ENCODE measurements around the gene AVPR2.

AVPR2 gene

DNA sequence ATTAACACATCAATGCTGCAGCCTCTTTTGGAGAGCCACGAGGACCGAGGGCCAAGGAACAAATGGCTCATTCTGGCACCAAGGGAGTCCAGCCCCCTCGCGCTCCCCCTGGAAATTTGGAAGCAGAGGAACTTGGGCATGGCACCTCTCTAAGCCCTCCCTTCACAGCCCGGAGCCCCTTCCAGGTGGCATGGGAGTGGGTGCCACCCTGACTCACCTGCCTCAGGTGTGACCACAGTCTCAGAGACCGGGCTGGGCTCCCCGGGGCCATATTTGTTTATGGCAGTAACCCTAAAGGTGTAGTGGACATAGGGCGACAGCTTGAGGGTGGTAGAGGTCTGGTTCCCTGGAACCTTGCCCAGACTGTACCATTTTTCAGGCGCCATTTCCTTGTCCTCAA is 37.3 kb upstream of the AVPR2 start:
- no peak overlapping the region for H2AFZ ChIP-seq (ENCODE audit: low read length)
- no peak overlapping the region for H3K27ac ChIP-seq (ENCODE audit: low read length)
- no peaks in the 10 kb centered on the region for H3K79me2 ChIP-seq (ENCODE audit: low read length)
- H3K9me3 ChIP-seq (replicated peaks; ENCODE audit: insufficient read depth, low read length) = no peaks in the 10 kb centered on the region
- DNase-seq = no peak
- no peaks in the 10 kb centered on the region for H3F3A ChIP-seq (ENCODE audit: insufficient read depth, low read length)
- no peak for TF ChIP-seq EZH2 (optimal IDR thresholded peaks at IDR 0.05; ENCODE audit: low read depth, low read length)
- TF ChIP-seq EZH2phosphoT487 (IDR thresholded peaks at IDR 0.05; ENCODE audit: low read length) = no peak
- TF ChIP-seq, protein P1, sequence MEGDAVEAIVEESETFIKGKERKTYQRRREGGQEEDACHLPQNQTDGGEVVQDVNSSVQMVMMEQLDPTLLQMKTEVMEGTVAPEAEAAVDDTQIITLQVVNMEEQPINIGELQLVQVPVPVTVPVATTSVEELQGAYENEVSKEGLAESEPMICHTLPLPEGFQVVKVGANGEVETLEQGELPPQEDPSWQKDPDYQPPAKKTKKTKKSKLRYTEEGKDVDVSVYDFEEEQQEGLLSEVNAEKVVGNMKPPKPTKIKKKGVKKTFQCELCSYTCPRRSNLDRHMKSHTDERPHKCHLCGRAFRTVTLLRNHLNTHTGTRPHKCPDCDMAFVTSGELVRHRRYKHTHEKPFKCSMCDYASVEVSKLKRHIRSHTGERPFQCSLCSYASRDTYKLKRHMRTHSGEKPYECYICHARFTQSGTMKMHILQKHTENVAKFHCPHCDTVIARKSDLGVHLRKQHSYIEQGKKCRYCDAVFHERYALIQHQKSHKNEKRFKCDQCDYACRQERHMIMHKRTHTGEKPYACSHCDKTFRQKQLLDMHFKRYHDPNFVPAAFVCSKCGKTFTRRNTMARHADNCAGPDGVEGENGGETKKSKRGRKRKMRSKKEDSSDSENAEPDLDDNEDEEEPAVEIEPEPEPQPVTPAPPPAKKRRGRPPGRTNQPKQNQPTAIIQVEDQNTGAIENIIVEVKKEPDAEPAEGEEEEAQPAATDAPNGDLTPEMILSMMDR (IDR thresholded peaks at IDR 0.05; ENCODE audit: low read length) = no peak
- no peaks in the 10 kb centered on the region for H3K9me2 ChIP-seq (replicated peaks; ENCODE audit: insufficient read depth, low read length)
- H3K36me3 ChIP-seq (replicated peaks; ENCODE audit: insufficient read depth, low read length) = no peaks in the 10 kb centered on the region
- H3K4me2 ChIP-seq (ENCODE audit: low read depth, low read length) = no peak overlapping the region
- H4K20me1 ChIP-seq (ENCODE audit: insufficient read depth, low read length) = no peaks in the 10 kb centered on the region
- H3K4me1 ChIP-seq (ENCODE audit: low read length) = no peaks in the 10 kb centered on the region
- no peak overlapping the region for H3K9ac ChIP-seq (ENCODE audit: low read length)
- H3K4me3 ChIP-seq (ENCODE audit: low read length) = no peak overlapping the region
- peaks cover 55% of the 10 kb centered on the region for H3K27me3 ChIP-seq (replicated peaks; ENCODE audit: insufficient read depth, low read length)

DNA sequence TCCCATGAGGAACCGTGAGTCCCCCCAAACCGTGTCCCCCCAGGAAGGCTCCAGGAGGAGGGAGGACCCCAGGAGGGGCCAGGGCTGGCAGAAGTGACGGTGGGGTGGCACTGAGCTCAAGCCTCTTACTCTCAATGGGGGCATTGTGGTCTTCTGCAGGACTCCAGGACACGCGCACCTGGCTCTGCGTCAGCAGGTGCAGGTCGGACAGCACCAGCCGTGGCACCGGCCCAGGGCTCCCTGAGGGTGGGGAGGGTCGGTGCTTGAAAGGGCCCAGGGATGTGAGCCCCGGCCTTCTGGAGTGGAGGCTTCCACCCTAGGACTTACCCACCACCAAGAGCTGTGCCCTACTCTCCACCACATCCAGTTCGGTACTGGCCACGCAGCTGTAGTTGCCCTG is 36.8 kb upstream of the AVPR2 start:
- Histone ChIP-seq H3K9ac (ENCODE audit: low read length) (no peak overlapping the region), H2AFZ (ENCODE audit: low read length) (no peak overlapping the region), H3K4me3 (ENCODE audit: low read length) (no peak overlapping the region), H3F3A (ENCODE audit: insufficient read depth, low read length) (no peaks in the 10 kb centered on the region), H4K20me1 (ENCODE audit: insufficient read depth, low read length) (no peaks in the 10 kb centered on the region), H3K4me2 (ENCODE audit: low read depth, low read length) (no peak overlapping the region), H3K9me3 (replicated peaks; ENCODE audit: insufficient read depth, low read length) (no peaks in the 10 kb centered on the region), H3K27ac (ENCODE audit: low read length) (no peak overlapping the region), H3K9me2 (replicated peaks; ENCODE audit: insufficient read depth, low read length) (no peaks in the 10 kb centered on the region), H3K79me2 (ENCODE audit: low read length) (no peaks in the 10 kb centered on the region), H3K27me3 (replicated peaks; ENCODE audit: insufficient read depth, low read length) (peaks cover 54% of the 10 kb centered on the region), H3K4me1 (ENCODE audit: low read length) (no peaks in the 10 kb centered on the region), H3K36me3 (replicated peaks; ENCODE audit: insufficient read depth, low read length) (no peaks in the 10 kb centered on the region)
- TF ChIP-seq EZH2phosphoT487 (IDR thresholded peaks at IDR 0.05; ENCODE audit: low read length) = no peak
- TF ChIP-seq, protein P1 (IDR thresholded peaks at IDR 0.05; ENCODE audit: low read length) = no peak
- TF ChIP-seq EZH2 (optimal IDR thresholded peaks at IDR 0.05; ENCODE audit: low read depth, low read length) = no peak
- DNase-seq = no peak

DNA sequence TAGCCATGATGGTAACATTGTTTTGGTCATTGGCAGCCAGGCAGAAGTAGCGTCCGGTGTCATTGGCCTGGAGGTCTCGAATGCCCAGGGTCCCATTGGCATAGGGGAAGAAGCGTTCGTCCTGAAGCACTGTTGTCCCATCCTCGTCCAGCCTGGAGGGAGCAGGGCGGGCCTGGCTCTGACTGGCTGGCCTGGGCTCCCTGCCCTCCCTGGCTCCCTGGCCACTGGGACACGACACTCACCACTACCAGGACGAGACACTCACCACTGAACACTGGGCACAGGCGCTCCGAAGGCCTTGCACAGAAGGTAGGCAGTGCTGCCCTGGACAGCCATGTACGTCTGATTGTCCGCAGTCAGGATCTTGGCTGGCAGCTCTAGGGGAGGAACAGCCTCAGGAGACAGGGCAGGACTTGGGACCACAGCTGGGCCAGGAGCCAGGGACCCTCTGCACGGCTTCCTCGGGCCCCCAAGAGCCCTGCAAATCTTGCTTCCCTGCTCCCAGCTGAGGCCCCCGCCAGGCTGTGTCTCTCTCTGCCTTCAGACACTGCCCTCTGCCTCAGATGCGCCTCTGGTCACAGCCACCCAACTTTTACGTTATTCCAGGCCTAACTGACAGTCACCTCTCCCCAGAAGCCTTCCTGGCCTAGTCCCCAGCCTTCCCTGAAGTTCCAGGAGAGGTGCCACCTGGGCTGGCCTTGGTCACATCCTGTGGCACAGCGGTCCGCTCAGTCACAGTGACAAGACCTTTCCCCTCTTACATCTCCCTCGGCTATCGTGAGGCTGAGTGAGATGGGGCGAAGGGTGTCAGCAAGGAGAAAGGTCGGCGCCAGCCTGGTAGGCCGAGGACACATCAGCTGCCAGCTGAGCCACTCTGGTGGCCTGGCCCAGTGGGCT is 35.6 kb upstream of the AVPR2 start:
- Histone ChIP-seq H3K9ac (ENCODE audit: low read length) (no peak overlapping the region), H3K79me2 (ENCODE audit: low read length) (no peaks in the 10 kb centered on the region), H3K4me2 (ENCODE audit: low read depth, low read length) (no peak overlapping the region), H3K4me1 (ENCODE audit: low read length) (no peaks in the 10 kb centered on the region), H3K9me2 (replicated peaks; ENCODE audit: insufficient read depth, low read length) (no peaks in the 10 kb centered on the region), H3K4me3 (ENCODE audit: low read length) (no peak overlapping the region), H2AFZ (ENCODE audit: low read length) (no peak overlapping the region), H3K27me3 (replicated peaks; ENCODE audit: insufficient read depth, low read length) (peaks cover 52% of the 10 kb centered on the region), H3K36me3 (replicated peaks; ENCODE audit: insufficient read depth, low read length) (no peaks in the 10 kb centered on the region), H3K27ac (ENCODE audit: low read length) (no peak overlapping the region), H3K9me3 (replicated peaks; ENCODE audit: insufficient read depth, low read length) (no peaks in the 10 kb centered on the region), H3F3A (ENCODE audit: insufficient read depth, low read length) (no peaks in the 10 kb centered on the region), H4K20me1 (ENCODE audit: insufficient read depth, low read length) (no peaks in the 10 kb centered on the region)
- DNase-seq = no peak
- TF ChIP-seq EZH2 (optimal IDR thresholded peaks at IDR 0.05; ENCODE audit: low read depth, low read length) (no peak), EZH2phosphoT487 (IDR thresholded peaks at IDR 0.05; ENCODE audit: low read length) (no peak)
- TF ChIP-seq, protein P1 (IDR thresholded peaks at IDR 0.05; ENCODE audit: low read length) = no peak
